GM21390 (cell line): ENCODE results near the gene HSFX4.
"Not testable (repeated sequence)": the region's sequence is repeated elsewhere in the genome, so short reads cannot be mapped to it uniquely, and the experiment has no call there.

Experiments used
- ATAC-seq: cut with Tn5 transposase; IDR thresholded peaks from one replicate; pipeline ENCODE4 v1.9.1; 2021; ENCODE audit not compliant: unreplicated experiment

HSFX4 gene

DNA sequence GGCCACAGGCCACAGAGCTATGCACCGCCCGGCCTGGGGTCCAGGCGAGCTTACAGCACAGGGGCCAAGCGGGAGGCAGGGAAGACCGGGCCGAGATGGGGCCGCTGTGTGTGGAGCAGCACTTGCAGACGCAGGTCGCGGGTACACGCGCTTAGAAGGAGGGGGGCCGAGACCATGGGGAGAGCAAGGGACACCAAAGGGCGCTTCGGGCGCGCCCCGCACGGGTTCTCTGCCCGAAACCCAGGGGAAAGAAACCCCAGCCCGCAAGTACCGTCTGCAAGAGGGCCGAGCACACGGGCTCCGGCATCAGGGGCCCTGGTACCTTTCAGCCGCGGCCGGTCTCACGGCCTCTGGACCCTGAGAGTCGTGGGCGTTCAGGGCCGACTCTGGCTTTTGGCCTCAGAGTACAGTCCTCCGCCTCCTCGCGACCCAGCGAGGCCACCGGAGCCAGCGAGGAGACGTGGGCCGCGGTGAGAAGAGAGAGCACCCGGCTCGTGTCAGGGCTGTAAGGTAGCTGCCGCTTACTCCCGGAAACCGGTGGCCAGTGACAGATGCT, 8.6 kb downstream of the HSFX4 start:
- ATAC-seq: peak; percentile 1

- peak; percentile 73 for ATAC-seq
Observed at GRCh38 chrX:149938427-149938880, 9.1 kb downstream of the HSFX4 start, which contains the start of gene EOLA2. Gene EOLA2, minus strand, starts transcription at chrX:149938491. Its CDS starts 4,617 bp downstream, at chrX:149933874.

GRCh38 chrX:149938881-149939654, 9.7 kb downstream of the HSFX4 start:
- ATAC-seq: peak; percentile 5

DNA sequence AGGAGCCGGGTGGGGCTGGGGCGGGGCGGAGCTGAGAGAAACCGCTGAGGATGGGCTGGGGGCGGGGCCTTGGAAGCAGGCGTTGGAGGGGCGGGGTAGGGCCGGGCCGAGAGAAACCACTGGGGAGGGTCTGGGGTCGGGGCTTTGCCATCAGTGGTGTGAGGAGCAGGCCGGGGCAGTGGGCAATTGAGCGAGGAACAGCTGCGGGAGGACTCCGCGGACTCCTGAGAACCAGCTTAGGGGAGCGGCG, 10.2 kb downstream of the HSFX4 start:
- no peak for ATAC-seq

DNA sequence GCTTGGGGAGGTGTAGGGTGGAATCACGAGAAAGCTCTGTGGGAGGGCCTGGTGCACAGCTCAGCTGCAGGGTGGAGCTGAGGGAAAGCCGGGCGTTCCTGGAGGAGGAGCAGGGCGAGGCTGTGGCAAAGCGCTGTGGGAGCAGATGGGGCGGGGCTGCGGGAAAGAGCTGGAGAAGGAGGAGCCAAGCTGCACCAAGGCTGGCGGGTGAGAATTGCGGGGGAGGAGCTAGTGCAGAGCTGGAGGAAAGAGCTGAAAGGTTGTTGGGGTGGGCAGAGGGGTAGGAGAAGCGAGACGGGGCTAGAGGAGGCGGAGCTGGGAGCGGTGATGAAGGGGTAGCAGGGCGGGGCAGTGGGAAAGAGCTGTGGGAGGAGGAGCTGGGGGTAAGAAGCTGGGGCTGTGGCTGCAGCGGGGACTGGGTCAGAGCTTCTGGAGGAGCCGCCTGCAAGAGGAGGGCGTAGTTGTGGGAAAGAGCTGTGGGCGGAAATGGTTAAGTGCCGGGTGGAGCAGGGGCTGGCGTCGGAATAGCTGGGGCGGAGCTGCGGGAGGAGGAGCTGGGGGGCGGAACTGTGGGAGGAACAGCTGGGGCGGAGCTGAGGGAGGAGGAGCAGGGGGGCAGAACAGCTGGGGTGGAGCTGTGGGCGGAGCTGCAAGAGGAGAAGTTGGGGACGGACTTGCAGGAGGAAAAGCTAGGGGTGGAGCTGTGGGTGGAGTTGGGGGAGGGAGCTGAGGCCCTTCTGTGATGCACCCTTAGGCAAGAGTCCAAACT, 10.7 kb downstream of the HSFX4 start:
- peak; percentile 47 for ATAC-seq

DNA sequence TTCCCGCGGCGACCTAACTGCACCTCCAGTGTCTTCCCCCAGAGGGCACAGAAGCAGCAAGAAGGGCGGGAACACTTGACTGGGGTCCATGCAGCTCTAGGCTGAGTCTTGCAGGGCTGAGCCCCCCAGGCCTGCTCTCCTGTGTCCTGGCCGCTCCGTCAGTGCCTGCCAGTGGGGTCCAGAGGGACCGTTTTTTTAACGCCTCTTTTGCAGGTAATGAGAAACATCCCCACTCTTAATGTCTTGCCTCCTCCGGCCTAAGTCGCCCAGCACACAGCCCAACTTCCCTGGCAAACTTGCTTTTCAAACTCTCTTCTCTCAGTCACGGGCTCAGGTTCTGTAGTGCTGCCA, 11.3 kb downstream of the HSFX4 start:
- not testable (repeated sequence) for ATAC-seq

DNA sequence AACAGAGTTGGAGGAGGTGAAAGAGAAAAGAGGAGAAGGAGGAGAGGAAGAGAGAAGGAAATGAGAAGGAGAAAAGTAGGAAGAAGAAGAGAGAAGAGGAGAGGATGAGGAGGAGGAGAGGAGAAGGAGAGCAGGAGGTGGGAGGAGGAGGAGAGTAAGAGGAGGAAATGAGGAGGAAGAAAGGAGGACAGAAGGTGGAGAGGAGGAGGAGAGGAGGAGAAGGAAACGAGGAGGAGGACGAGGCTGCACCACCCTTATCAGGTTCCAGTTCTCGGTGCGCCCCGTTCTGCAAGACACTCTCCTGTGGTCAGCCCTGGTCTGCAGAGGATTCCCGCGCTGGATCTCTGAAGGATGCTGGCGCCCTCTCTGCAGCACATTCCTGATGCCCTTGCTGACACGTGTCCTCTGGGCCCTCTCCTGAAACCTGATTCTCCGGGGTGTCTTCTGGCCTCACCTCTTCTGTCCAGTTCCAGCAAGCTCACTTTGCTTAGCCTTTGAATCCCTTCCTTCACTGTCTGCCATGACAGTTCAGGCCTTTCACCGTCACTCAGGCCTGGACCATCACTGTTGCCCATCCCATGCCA, 15.8 kb downstream of the HSFX4 start:
- not testable (repeated sequence) for ATAC-seq

GRCh38 chrX:149945820-149946219, 16.4 kb downstream of the HSFX4 start:
- not testable (repeated sequence) for ATAC-seq

GRCh38 chrX:149946932-149947331, 17.6 kb downstream of the HSFX4 start:
- not testable (repeated sequence) for ATAC-seq

- no peak for ATAC-seq
Observed at GRCh38 chrX:149948016-149948415, 18.6 kb downstream of the HSFX4 start.

DNA sequence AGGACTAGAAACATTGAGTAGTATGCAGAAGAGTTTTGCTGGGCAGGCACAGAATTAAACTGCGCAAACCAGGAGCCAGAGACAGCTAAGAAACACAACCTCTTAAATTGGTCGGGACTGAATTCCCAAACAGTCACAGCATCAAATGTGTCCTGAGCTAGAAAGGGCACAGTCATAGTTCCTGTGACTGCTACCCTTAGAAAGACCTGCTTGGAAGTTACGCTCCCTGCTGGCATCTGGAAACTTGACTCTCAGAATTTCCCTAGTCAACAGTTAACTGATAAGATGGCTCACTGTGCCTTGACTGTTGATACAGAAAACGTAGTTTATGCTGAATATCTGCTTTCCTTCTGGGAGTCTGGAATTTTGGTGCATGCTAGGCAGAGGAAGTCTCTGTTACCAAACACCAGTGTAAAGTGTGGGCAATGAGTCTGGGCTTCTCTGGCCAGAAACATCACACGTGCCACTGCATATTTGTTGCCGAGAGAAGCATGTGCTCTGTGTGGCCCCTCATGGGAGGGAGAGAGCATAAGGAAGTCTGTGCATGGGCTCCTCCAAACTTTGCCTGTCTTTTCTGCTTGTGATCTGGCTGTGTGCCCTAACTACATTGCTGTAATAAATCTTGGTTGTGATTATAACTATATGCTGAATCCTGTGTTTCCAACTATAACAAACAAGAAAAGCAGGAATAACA, 20.5 kb downstream of the HSFX4 start:
- ATAC-seq: no peak

DNA sequence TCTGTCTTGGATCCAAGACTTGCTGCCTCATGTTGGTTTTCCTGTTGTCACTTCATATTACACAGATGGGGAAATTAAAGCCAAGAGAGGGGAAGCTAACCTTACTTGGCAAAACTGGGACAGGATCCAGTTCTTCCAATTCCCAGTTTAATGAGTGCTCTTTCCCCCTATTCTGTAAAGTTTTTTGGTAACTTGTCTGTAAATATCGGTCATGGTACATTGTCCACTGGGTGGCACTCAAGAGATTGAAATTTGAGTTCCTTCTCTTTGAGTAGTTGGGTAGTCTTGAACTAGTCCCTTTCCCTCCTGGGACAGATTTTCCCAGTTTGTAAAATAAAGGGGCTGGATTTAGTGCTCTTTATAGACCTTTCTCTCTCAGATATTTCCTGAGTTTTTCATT, 21.3 kb downstream of the HSFX4 start:
- ATAC-seq: no peak

DNA sequence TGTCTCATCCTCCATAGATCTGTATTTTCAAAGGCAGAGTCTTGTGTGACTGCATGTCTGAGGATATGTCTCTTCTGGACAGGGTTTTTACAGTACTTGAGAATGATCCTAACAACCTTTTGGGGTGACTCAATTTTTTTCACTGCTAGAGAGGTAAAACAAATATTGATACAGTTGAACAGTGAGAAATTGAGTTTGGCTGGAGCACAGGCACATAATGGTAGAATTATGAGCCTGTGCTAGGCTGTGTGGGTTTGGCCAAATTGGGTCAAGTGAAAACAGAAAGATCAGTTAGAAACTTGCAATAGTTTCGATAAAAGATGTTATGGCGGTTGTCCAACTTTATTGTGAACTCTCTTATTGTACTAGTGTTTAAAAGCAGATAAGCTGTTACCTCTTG, 32.2 kb downstream of the HSFX4 start:
- ATAC-seq: no peak

DNA sequence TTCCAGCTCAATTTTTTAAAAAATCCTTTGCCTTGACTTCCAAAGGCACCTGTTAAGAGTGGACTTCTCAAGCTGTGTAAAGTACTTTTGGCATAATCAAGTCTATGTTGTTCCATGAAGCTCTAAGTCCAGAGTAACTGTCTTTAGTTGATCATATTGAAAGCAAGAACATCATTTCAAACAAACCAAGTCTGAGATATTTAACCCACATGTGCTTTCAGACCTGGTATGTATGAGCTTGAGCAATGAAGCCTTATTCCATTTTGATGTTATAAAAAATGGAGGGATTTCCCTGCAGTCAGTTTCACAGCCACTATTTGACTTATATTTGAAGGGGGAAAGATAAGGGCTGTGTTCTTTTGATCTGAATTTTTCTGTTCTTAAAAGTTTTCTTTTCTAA, 32.6 kb downstream of the HSFX4 start:
- ATAC-seq: no peak

GRCh38 chrX:149962859-149963757, 33.7 kb downstream of the HSFX4 start:
- ATAC-seq: peak; percentile 78

GRCh38 chrX:149979126-149979644, 49.8 kb downstream of the HSFX4 start:
- ATAC-seq: no peak
